Activated CD8-positive, alpha-beta memory T cell treated with anti-CD3 and anti-CD28 coated beads, Interleukin-2, amount 50 U/mL, for 48 hours (primary cell): Measurements from ENCODE around the gene UNKL.
"Not testable (repeated sequence)": the region's sequence is repeated elsewhere in the genome, so short reads cannot be mapped to it uniquely, and the experiment has no call there.

Experiments used
- DNase-seq: peaks from one replicate; pipeline ENCODE4 v3.0.0-alpha.2; 2020

The UNKL gene

GRCh38 chr16:1335211-1335971, 79.1 kb downstream of the UNKL start:
- no peak for DNase-seq

GRCh38 chr16:1334739-1335138, 79.8 kb downstream of the UNKL start:
- no peak for DNase-seq

- no peak for DNase-seq
Observed at GRCh38 chr16:1333854-1334700, 80.4 kb downstream of the UNKL start.

- peak; percentile 85 for DNase-seq
Observed at GRCh38 chr16:1333149-1333812, 81.2 kb downstream of the UNKL start, which contains the start of gene BAIAP3. Gene BAIAP3 (plus strand): TSS chr16:1333645. CDS start chr16:1338550, 4,905 bp downstream.

- DNase-seq = no peak
Observed at GRCh38 chr16:1332618-1333148, 81.8 kb downstream of the UNKL start.

- no peak for DNase-seq
Observed at GRCh38 chr16:1331712-1332617, 82.5 kb downstream of the UNKL start.

GRCh38 chr16:1330931-1331711, 83.4 kb downstream of the UNKL start:
- DNase-seq = no peak

GRCh38 chr16:1330260-1330914, 84.1 kb downstream of the UNKL start:
- peak; percentile 78 for DNase-seq

- not testable (repeated sequence) for DNase-seq
Observed at GRCh38 chr16:1328961-1329360, 85.5 kb downstream of the UNKL start.

- DNase-seq = not testable (repeated sequence)
Observed at GRCh38 chr16:1328136-1328535, 86.4 kb downstream of the UNKL start.

GRCh38 chr16:1327619-1327947, 86.9 kb downstream of the UNKL start:
- DNase-seq = no peak

- no peak for DNase-seq
Observed at GRCh38 chr16:1326946-1327618, 87.4 kb downstream of the UNKL start.

GRCh38 chr16:1326391-1326790, 88.1 kb downstream of the UNKL start:
- no peak for DNase-seq

- no peak for DNase-seq
Observed at GRCh38 chr16:1325673-1326371, 88.7 kb downstream of the UNKL start.

- no peak for DNase-seq
Observed at GRCh38 chr16:1325261-1325660, 89.2 kb downstream of the UNKL start.

GRCh38 chr16:1324286-1324826, 90.1 kb downstream of the UNKL start:
- DNase-seq = no peak

GRCh38 chr16:1323296-1324239, 90.9 kb downstream of the UNKL start:
- DNase-seq = no peak

GRCh38 chr16:1322407-1322806, 92.1 kb downstream of the UNKL start:
- no peak for DNase-seq
